ENCODE data around the gene TMEM240.
A peak's percentile ranks its signal among the peaks of the same experiment; 100 is the strongest.
"Not testable (repeated sequence)": the region's sequence is repeated elsewhere in the genome, so short reads cannot be mapped to it uniquely, and the experiment has no call there.

Gene TMEM240

DNA sequence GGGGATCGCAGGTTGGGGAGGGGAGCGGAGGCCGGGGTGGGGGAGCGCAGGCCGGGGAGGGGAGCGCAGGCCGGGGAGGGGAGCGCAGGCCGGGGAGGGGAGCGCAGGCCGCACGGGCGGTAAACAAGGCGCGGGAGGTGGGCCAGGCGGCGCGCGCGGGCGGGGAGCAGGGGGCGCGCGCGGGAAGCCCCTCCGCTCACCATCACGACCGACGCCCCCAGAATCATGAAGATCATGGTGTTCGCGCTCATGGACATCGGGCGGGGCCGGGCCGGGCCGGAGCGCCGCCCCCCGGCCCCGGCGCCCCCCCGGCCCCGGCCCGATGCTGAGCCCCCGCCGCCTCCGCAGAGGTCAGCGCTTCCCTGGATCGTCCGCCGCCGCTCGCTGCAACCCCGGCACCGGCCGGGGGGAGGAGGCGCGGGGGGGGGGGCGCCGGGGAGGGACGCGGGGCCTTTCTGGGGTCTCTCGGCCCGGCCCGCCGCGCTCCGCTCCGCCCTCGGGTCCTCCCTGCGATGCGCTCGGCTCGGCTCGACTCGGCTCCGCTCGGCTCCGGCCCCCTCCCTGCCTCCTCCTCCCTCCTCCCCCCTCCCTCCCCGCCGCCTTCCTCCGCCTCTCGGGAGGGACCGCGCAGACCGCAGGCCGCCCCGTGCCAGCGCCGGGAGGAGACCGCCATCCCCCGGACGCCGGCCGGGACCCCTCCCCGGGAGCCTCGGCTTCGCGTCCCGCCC is at the start of gene TMEM240:
Gene TMEM240, minus strand, starts transcription at position 535 of the 728 bp plus-strand sequence. Its CDS starts 278 bp downstream, at position 257.
- peak; percentile 64 for DNase-seq

DNA sequence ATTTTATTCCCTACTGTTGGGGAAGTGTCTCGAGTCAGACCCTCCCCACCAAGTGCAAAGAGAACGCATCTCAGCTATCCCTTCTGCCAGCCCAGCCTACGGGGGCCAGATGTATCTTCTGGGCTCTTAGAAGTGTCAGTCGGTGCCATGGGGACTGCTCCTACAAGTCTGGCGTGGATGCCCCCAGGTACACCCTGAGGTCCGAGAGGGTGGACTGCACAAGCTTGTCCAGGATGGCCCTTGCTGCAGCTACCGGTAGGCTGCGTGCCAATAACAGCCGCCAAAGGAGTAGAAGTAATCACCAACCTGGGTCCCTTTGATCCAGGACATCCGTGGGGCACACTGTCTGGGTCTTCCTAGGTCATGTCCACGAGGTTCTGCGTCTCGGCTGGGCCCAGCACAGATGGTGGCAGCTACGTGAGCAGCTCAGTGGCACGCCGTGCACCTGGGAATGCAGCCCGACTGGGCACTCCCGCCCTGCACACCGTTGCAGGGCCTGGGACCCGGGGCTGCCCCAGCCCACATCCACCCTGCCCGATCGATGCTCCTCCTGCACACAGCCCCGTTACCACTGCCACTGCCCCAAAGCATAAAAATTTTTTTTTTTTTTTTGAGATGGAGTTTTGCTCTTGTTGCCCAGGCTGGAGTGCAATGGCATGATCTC is 43.1 kb upstream of the TMEM240 start:
- DNase-seq: no peak

DNA sequence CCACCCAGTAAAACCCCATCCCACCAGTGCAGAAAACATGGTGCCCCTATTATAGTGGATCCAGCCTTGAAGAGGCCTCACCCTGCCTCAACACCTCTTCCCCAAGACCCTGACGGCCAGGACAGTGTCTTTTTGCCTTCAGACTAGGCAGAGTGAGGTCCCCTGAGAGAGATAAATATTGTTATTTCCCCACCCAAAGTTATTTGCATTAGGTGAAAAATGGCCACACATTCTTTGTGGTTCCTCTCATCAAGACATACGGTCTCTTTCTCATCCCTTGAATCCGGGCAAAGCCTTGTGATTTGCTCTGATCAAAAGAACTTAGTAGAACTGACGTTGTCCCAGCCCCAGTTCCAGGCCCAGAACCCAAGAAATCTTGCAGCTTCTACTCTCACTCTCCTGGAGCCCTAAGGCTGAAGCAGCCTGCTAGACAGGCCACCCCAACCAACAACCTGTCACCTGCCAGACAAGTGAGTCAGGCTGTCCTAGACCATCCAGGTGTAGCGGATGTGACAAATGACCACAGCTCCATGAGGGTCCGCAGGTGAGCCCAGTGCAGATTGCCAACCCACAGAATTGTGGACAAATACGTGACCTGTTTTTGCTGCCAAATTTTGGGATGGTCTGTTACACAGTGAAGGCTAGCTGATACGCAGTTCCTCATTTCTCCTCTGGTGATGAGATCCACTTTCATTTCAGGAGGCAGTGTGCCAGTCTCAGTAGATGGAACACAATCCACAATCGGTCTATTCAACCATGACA is 42.3 kb upstream of the TMEM240 start:
- DNase-seq: no peak

DNA sequence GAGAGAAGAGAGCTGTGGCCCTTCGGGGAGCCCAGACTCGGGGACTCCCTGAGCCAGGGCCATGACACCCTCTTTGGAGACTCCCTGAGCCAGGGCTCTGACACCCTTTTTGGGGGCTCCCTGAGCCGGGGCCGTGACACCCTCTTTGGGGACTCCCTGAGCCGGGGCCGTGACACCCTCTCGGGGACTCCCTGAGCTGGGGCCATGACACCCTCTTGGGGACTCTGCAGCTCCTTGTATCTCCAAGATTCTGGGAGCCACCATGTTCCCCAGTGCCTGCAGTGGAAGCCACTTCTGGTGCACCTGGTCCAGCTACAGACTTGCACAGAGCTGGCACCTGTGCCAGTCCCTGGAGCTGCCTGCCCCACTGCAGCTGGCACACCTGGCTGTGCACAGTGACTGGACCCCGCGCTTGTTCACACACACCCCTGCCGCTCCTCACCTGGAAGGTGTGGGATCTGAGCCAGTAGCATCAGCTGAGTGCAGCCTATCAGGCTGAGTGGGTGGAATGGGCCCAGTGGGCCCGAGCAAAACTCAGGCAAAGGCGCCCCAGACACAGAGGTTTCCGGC is 38.0 kb upstream of the TMEM240 start:
- no peak for DNase-seq

DNA sequence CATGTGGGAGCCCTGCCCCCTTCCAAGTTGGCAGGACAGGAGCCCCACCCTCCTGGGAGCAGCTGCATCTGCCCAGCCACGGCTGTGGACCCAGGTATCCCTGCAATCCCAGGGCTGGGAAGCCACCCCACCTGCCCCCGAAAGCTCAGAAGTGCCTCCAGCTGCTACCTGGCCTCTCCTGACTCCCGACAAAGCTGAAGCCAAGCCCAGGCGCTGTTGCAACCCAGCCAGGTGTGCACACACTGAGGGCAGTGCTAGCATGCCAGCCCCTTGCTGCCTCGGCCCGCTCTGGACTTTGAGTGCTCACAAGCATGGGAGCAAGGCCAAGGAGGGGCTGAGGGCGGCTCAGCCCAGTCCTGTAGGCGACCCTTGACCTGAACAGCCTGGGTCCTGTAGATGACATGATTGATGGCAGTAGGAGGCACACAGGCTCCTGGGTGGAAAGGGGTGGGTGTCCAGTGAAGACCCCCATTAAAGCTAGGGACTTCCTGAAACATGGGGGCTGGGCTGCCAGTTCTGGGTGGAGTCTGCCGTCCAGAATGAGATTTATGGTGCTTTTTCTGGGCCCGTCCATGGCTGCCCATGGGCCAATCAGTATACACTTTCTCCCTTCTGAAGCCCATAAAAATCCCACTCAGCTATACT is 37.1 kb upstream of the TMEM240 start:
- no peak for DNase-seq

DNA sequence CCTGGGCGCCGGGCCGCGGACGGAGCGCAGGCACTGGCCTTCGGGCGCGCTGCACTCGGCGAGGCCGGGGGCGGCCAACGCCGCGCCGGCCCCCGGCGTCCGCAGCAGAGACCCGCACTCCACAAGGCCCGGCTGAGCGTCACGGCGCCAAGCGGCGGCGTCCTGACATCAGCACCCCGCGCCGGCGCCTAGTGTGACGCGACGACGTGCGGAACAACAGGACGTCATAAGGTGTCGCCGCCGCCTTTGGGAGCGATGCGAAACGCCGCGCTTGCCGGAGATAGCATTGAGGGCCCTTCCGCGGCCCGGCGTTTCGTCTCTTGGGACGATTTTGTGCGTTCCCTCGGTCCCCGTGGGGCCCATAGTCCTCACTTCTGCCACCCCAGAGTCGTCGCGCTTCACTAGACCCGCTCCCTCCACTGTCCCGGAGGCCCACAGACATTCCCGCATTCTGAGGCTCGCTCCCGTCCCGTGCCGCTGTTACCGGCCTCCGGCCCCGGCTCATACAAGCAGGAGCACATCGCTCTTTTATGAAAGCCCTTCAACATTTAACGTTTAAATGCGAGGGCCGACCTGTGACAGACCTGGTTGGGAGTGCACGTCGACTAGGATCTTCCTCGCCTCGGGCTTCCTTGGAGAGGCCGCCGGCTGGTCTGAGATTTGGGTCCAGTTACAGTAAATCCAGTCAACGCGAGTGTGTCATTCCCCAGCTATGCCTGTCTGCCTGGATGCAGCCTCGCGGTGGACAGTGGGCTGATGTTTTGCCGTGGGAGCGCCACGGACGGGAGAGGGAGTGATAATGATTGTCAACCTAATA is 34.5 kb upstream of the TMEM240 start, which contains the start of gene SSU72:
Gene SSU72, minus strand, starts transcription at position 143 of the 817 bp plus-strand sequence. CDS start 306 bp downstream, outside the sequence.
- peak; percentile 81 for DNase-seq

DNA sequence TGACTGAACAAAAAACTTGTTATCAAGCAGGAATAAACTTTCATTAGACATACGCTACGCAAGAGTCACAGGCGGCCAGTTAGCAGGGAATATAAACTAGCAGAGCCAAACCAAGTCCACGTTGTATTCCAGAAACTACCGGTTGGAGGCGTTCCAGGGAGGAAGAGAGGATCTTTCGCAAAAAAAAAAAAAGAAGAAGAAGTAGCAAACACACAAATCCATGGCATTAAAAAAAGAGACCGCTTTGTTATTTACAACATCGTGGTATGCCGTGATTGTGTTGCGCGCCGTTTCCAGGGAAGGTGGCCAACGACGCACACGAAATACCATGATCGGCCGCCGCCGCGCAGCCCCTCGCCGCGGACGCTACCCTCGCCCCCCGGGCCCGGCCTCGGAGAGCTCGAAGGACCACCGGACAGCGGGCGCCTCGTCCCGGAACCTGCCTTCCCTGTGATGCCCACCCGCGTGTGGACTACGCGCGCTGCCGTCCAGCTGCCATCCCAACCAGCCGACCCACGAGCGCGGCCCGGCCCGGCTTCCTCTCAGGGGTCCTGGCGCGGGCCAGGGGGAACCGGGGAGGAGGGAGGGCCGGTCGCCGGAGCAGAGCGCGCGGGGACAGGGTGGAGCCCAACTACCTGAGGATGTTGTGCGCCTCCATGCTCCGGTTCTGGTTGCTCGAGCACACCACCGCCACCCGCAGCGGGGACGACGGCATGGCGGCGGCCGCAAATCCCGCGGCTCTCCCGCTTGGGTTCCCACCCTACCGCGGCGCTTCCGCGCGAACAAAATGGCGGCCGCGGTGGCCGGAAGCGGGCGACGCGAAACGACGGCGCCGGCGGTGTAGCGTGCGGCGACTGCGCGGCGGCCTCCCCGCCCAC is 33.7 kb upstream of the TMEM240 start:
- peak; percentile 75 for DNase-seq

DNA sequence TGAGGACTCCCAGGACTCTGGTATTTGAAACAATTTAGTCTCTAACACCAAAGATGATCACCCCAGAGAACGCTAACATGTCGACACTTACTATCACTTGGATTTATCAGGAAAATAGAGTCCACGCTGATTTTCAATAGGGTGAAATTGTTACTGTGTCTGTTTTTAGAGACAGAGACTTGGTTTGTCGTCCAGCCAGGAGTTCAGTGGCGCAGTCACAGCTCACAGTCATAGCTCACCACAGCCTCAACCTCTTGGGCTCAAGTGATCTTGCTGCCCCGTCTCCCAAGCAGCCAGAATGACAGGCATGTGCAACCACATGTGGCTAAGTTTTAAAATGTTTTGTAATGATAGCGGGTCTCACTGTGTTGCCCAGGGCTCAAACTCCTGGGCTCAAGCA is 28.9 kb upstream of the TMEM240 start:
- DNase-seq: no peak

DNA sequence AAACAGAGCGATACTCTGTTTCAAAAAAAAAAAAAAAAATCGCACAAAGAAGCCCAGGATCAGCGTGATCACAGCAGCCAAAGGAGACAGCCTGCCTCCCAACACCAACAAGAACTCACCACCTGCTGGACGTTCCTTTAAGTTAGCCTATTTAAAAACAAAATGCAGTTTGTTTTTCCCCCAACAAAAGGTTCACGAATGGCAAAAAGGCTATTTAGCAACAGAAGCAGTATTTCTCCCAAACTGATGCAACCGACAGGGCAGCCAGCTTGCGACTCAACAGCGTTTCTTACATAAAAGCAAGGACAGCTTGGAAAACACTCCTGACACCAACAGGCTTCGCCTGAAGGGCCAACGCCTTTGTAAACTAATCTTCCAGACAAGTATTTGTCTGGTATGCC is 27.5 kb upstream of the TMEM240 start:
- no peak for DNase-seq

DNA sequence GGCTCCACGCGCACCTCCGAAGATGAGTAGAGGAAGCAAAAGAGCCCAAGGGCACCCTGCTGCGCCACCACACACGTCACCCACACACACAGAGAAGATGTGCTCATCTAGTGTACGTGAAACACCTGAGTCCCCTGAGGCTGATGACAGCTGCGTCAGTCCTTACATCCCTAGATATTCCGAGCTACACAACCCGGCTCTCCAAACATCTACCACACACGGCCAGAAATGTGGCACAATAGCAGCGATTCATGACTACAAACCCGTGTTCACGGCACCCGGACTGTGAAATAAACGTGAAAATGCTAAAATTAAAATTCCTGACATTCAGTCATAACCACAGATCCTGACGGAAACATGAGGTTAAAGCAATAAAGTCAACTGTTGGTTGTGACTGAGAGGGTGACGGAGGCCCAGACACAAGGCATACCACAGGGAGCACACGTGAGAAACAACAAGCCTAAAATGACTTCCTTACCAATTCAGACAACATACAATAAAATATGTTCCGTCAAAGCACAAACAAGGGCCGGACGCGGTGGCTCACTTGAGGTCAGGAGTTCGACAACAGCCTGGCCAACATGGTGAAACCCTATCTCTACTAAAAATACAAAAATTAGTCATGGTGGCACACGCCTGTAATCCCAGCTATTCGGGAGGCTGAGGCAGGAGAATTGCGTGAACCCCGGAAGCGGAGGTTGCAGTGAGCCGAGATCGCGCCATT is 26.9 kb upstream of the TMEM240 start:
- no peak for DNase-seq

DNA sequence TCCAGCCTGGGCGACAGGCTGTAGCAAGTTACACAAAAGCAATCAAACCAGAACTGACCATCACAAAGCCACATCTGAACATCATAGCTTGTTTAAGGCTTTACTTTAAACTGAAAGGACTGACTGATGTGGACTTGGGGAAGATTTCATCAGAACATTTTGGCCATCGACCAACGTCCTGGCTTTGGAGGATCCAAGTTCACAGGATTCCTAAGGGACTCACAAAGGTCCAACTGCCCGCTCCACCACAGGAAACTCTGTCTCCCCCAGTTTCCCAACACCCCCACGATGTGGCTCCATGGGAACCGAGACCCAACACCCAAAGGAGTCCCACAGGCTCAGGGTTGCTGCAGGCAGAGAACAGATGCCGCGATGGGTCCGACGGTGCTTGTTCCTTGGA is 24.9 kb upstream of the TMEM240 start:
- no peak for DNase-seq

DNA sequence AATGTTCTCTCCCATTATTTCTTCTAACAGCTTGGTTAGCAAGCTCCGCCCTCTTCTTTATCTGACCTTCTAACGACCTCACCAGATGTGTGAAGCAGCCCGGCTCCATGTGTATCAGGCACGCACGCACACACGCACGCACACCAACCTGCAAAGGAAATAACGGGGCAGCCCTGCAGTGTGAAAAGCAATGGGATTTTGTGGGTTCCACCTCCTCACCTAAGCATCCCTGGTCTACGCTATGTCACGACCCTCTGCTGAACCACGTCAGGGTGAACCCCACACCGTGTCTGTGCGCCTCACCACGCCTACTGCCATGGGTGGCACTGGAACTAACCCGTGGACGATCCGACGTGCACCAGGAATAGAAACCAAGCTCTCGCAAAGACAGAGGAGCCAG is 23.8 kb upstream of the TMEM240 start:
- DNase-seq: no peak

DNA sequence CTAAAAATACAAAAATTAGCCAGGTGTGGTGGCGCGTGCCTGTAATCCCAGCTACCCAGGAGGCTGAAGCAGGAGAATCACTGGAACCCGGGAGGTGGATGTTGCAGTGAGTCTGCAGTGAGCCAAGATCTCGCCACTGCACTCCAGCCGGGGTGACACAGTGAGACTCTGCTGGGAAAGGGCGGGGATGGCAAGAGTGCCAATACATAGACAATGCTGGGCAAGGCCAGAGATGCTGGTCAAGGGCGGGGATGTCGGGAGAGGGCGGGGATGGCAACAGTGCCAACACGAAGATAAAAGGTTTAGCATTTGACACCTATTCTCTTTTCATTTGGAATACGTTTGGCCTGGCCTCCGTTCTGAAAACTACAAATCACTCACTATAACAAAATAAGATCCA is 23.3 kb upstream of the TMEM240 start:
- DNase-seq: no peak

DNA sequence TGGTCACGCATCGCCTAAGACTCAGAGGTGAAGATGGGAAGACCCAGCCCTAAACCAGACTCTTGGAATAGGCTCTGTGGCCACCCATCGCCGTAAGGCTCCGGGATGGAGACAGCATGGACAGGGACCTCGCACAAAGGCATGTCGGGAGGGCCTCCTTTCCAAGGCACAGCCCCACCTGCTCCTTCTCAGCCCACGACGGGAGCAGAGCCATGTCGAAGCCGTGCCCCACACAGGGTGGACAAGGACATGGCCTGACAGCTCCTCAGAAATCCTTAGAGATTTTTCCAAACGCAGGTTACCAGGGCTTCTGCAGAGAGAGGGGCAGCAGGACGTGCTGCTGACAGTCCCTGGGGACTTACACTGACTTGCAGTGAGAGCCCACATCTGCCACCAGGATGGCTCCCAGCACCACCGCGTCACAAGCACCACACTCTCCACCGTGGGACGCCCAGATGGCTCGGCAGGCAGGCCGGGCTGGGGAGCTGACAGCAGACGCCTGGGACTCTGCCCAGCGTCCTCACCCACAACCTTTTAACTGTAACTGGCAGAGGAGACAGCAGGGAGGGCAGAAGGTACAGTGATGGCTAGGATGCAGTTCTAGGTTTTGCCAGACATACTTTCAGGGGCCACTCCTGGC is 22.3 kb upstream of the TMEM240 start:
- DNase-seq: no peak

DNA sequence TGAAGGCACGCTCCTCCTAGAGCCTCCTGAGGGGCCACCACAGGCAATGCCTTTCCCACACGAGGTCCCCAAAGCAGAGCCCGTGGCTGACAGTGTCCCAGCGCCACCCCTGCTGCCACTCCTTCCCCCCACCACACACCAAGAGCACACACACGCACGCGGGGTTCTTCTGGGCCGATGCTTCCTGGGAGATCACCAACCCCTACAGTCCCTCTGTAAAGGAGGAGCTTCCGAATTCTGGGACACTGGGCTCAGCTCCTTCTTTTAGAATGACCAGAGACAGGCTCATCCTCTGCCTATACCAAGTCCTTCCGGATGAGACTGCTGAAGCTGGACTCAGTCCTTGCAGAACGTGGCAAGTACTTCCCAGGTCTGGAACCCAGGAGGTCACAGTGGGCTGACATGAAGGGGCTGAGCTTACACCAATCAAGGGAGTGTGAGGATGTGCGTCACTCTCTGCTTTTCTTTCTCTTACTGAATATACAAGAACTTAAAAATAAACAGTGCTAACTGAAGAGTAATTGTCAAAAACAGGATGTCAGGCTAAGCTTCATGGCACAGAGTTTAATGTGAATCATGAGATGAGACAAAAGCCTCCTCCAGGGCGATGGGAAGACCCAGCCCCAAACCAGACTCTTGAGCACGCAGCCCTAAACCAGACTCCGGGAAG is 21.5 kb upstream of the TMEM240 start:
- no peak for DNase-seq

DNA sequence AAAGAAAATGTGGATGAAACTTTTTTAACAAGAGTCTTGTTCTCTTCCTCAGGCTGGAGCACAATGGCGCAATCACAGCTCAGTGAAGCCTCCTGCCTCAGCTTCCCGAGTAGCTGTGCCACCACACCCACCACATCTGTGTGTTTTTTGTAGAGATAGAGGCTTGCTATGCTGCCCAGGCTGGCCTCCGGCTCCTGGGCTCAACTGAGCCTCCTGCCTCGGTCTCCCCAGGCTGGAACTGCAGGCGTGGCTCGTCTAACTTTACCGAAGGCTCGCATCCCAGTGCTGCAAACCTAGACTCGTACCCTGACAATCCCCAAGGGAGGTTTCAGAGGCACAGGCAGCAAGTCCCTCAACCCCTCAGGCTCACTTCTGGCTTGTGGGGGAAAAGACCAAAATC is 19.8 kb upstream of the TMEM240 start:
- DNase-seq: no peak

DNA sequence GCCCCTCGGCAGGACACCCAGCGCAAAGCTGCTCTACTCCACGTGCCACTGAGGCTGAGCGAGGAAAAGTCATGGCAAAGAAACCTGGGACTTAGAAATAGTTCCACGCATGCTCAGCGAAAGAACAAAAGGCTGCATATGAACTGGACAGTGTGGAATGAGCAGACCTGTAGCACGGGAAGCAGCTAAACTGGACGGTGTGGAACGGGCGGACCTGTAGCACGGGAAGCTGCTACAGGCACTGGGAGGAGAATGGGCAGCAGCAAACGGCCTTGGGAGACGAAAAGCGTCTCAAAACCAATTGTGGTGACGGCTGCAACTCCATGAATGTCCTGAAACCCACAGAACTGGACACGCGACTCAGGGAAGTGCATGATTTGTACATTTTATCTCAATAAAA is 18.6 kb upstream of the TMEM240 start:
- DNase-seq: no peak

DNA sequence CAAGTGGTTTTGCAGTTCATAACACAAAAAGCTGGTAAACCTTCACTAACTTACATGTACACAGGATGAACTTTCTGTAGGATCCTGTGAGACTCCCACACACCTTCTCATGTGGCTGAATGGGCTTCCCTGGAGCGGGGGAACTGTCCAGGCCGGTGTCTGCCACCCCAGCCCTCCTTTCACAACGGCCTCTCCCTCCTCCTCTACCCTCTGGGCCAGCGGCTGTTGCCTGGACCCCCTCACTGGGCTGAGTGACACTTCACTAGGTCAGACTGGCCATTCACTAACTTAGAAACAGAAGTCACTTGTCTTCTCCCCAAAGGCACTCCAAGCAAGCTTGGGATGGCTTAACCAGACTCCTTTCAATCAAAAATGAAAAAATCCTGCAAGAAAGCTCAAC is 18.2 kb upstream of the TMEM240 start:
- DNase-seq: no peak

DNA sequence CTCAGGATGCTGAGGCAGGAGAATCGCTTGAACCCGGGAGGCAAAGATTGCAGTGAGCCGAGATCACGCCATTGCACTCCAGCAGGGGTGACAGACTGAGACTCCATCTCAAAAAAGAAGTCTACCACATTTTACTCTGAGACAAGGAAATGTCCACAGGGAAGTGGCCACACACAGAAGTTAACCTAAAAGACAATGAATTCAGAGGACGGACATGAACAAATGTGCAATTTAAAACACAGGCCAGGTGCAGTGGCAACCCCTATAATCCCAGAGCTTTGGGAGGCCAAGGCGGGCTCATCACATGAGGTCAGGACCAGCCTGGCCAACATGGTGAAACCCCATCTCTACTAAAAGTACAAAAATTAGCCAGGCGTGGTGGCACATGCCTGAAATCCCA is 17.3 kb upstream of the TMEM240 start:
- DNase-seq: not testable (repeated sequence)

Data from NCI-H226 (cell line).